Thyroid gland (tissue), 4 donors: ENCODE measurements around the gene E2F1. TPM values are rescaled to one million over a fixed set of nuclear protein-coding genes. Genes with fewer than 3 reads are reported as not detected.
"Not testable (repeated sequence)": the region's sequence is repeated elsewhere in the genome, so short reads cannot be mapped to it uniquely, and the experiment has no call there.

ENCODE experiments used
- DNase-seq, 2 donors: peaks; one replicate each; pipeline ENCODE4 v3.0.0-alpha.2; 2019
- H3K27ac ChIP-seq, 3 donors: fragments of 200-600 bp; sonication (generic); 1 replicate in 2 of 3; 2 replicates in 1 of 3; pipeline ENCODE4 v1.5.1; 2016 to 2019; ENCODE audit warnings: mild to moderate bottlenecking in 1 of 3, moderate library complexity in 1 of 3
- H3K27me3 ChIP-seq: fragments of 200-600 bp; sonication (generic); one replicate; pipeline ENCODE4 v1.5.1; 2019
- H3K36me3 ChIP-seq, 2 donors: fragments of 200-600 bp; sonication (generic); one replicate each; pipeline ENCODE4 v1.5.1; 2016 to 2019
- H3K4me1 ChIP-seq, 2 donors: fragments of 200-600 bp; sonication (generic); one replicate each; pipeline ENCODE4 v1.5.1; 2017 to 2019
- H3K4me3 ChIP-seq, 3 donors: fragments of 200-600 bp; sonication (generic); replicated peaks in 1 of 3; 1 replicate in 2 of 3; 2 replicates in 1 of 3; pipeline ENCODE4 v1.5.1; 2016; ENCODE audit warnings: mild to moderate bottlenecking in 1 of 3
- H3K9me3 ChIP-seq: fragments of 200-600 bp; sonication (generic); one replicate; pipeline ENCODE4 v1.5.1; 2017
- POLR2A ChIP-seq, 2 donors: fragments of 450-650 bp; IDR thresholded peaks; one replicate each; pipeline ENCODE4 v1.6.1; 2017; ENCODE audit warnings: antibody characterized with exemption in 2 of 2, mild to moderate bottlenecking in 2 of 2, moderate library complexity in 1 of 2
- WGBS, 2 donors: methylation state at CpG; one replicate each; pipeline ENCODE4 v1.1.5; 2017; 5-methylcytosine and 5-hydroxymethylcytosine counted together
- intact Hi-C: fragments of 100-400 bp; cut with DNase I; formaldehyde crosslinking; loops from one replicate; pipeline ENCODE4 v1.15.1; 2023
- total RNA-seq, 4 donors: library from RNA; depleted of rRNA; stranded (reverse); fragments of >200 nt; gene quantifications; one replicate each; pipeline ENCODE4 v1.2.3, GENCODE V29; 2016
- TF ChIP-seq, protein P1 (sequence below), 6 experiments: fragments of 200-600 bp in 3 of 6; fragments of 450-650 bp in 3 of 6; sonication (generic) in 3 of 6; IDR thresholded peaks; one replicate each; pipeline ENCODE4 v1.5.1; 2016 to 2019; ENCODE audit warnings: antibody characterized with exemption in 6 of 6, mild to moderate bottlenecking in 2 of 6, inconsistent platforms in 1 of 6, moderate library complexity in 1 of 6

E2F1 gene
- total RNA-seq, 4 donors from 2014 or later: 0.42 to 0.89 (median 0.67) TPM; not detected in 1

DNA sequence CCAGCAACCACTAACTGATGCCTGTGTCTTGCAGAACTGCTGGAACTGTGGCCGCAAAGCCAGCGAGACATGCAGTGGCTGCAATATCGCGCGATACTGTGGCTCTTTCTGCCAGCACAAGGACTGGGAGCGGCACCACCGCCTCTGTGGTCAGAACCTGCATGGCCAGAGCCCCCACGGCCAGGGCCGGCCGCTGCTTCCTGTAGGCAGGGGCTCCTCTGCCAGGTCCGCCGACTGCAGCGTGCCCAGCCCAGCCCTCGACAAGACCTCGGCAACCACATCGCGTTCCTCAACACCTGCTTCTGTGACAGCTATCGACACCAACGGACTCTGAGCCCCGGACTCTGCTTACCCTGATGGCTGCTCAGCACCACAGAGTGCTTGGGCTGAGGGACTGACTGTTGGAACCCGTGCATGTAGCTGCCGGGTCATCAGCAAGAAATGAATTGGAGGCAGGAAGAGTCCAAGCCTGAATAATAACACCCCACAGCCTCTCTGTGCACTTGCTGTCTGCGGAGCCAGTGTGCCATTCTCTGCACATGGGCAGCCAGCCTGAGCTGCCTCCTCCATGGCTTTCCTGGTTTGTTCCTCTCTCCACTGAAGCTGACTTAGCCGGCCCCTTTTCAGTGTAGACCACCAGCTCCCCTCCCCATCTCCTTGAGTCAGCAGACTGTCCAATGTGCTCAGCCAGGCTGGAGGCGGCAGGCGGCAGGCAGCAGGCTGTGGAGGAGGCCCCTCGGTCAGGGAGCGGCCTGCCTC lies 41.7 kb downstream of the E2F1 start:
- no peak for DNase-seq
- no peak for TF ChIP-seq POLR2A (IDR thresholded peaks at IDR 0.05)
- TF ChIP-seq, protein P1, sequence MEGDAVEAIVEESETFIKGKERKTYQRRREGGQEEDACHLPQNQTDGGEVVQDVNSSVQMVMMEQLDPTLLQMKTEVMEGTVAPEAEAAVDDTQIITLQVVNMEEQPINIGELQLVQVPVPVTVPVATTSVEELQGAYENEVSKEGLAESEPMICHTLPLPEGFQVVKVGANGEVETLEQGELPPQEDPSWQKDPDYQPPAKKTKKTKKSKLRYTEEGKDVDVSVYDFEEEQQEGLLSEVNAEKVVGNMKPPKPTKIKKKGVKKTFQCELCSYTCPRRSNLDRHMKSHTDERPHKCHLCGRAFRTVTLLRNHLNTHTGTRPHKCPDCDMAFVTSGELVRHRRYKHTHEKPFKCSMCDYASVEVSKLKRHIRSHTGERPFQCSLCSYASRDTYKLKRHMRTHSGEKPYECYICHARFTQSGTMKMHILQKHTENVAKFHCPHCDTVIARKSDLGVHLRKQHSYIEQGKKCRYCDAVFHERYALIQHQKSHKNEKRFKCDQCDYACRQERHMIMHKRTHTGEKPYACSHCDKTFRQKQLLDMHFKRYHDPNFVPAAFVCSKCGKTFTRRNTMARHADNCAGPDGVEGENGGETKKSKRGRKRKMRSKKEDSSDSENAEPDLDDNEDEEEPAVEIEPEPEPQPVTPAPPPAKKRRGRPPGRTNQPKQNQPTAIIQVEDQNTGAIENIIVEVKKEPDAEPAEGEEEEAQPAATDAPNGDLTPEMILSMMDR (IDR thresholded peaks at IDR 0.05): no peak
- 92 to 94% methylated on average over 8 to 28 of the region's 28 CpGs for WGBS, 2 donors
- no peaks in the 10 kb centered on the region for H3K27me3 ChIP-seq
- H3K36me3 ChIP-seq: peaks cover 27 to 35% of the 10 kb centered on the region in 2 donors
- intact Hi-C loops: no loop called here
- H3K4me1 ChIP-seq: peaks cover 11 to 23% of the 10 kb centered on the region in 2 donors
- no peak overlapping the region for H3K27ac ChIP-seq
- no peaks in the 10 kb centered on the region for H3K9me3 ChIP-seq
- H3K4me3 ChIP-seq: no peak overlapping the region

DNA sequence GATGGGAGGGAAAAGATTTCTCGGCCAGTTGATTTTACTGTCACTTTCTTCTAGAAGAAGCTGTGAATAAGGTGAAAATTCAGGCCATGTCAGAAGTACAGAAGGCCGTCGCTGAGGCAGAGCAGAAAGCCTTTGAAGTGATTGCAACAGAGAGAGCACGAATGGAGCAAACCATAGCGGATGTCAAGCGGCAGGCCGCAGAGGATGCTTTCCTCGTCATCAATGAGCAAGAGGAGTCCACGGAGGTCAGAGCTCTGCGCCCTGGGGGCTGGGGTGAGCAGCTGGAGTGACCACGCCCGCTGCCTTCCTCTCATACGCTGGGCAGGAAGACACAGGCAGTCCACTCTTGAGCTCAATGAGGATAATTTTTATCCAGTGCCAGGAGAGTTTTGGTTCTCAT lies 45.9 kb downstream of the E2F1 start:
- Histone ChIP-seq H3K27ac (no peak overlapping the region), H3K27me3 (no peaks in the 10 kb centered on the region), H3K36me3 (peaks cover 32 to 46% of the 10 kb centered on the region in 2 donors), H3K4me3 (no peak overlapping the region), H3K4me1 (no peaks in the 10 kb centered on the region), H3K9me3 (no peaks in the 10 kb centered on the region)
- WGBS, 2 donors: 87 to 92% methylated on average over 13 of the region's 13 CpGs
- DNase-seq: no peak
- TF ChIP-seq, protein P1 (IDR thresholded peaks at IDR 0.05): no peak
- no peak for TF ChIP-seq POLR2A (IDR thresholded peaks at IDR 0.05)
- intact Hi-C loops: no loop called here

DNA sequence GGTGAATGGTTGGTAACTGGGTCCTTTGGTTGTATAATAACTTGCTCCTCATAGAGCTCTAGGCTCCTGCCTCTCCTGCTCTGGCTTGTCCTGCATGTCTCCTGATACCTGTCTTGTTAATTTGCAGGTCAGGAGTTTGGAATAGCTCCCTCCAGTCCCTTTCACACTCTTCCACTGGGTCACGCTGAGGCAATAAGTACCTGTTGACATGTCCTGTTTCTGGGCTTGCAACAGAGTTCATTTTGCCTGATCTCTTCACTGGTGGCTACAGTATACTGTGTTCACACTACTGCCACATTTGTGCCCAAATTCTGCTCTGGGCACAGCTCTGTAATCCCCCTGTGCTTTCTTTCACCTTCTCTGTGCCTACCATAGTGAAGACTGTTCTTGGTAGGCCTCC lies 49.4 kb downstream of the E2F1 start:
- DNase-seq: no peak
- intact Hi-C loops: no loop called here
- Histone ChIP-seq H3K4me3 (no peak overlapping the region), H3K4me1 (no peaks in the 10 kb centered on the region), H3K27me3 (no peaks in the 10 kb centered on the region), H3K27ac (no peak overlapping the region), H3K9me3 (no peaks in the 10 kb centered on the region), H3K36me3 (peaks cover 16 to 33% of the 10 kb centered on the region in 2 donors)
- 89% methylated on average over 1 of the region's 1 CpG for whole genome bisulfite sequencing, 2 donors
- no peak for TF ChIP-seq POLR2A (IDR thresholded peaks at IDR 0.05)
- TF ChIP-seq, protein P1 (IDR thresholded peaks at IDR 0.05): no peak

DNA sequence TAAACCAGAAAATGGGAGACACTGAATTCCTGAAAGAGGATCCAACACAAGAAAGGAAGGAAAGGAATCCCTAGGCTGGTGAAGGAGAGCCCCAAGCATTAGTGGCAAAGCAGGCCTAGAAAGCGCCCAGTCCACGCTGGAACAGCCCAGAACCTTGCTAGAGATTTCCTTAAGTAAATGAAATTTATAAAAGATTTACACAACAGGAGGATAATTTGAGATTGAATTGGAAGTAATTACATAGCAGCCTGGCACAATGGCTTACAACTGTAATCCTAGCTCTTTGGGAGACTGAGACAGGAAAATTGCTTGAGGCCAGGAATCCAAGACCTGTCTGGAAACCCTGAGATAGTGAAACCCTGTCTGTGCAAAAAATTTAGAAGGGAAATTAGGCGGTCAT lies 50.8 kb downstream of the E2F1 start:
- Histone ChIP-seq H3K27me3 (no peaks in the 10 kb centered on the region), H3K4me1 (no peaks in the 10 kb centered on the region), H3K9me3 (no peaks in the 10 kb centered on the region), H3K4me3 (no peak overlapping the region), H3K36me3 (peaks cover 14 to 23% of the 10 kb centered on the region in 2 donors), H3K27ac (no peak overlapping the region)
- 91 to 99% methylated on average over 3 of the region's 3 CpGs for WGBS, 2 donors
- intact Hi-C loops: no loop called here
- DNase-seq: no peak
- TF ChIP-seq POLR2A (IDR thresholded peaks at IDR 0.05): no peak
- TF ChIP-seq, protein P1 (IDR thresholded peaks at IDR 0.05): no peak

DNA sequence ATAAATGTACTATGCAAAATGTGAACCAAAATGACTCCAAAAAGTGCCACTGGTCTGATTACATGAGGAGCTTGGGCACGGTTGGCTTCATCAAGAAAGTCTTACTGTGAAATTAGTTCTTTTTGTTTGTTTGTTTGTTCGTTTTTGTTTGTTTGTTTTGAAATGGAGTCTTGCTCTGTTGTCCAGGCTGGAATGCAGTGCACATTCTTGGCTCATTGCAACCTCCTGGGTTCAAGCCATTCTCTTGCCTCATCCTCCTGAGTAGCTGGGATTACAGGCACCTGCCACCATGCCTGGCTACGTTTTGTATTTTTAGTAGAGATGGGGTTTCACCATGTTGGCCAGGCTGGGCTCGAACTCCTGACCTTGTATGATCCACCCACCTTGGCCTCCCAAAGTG lies 54.3 kb downstream of the E2F1 start:
- H3K4me1 ChIP-seq, H3K27ac ChIP-seq, H3K4me3 ChIP-seq, H3K9me3 ChIP-seq, H3K27me3 ChIP-seq, DNase-seq, intact Hi-C loops: not testable (repeated sequence)
- WGBS, 2 donors: 88 to 89% methylated on average over 4 of the region's 4 CpGs
- peaks cover 11 to 26% of the 10 kb centered on the region in 2 donors for H3K36me3 ChIP-seq
